H4 (cell line): ENCODE results near the gene BMPR2. TPM values are rescaled to one million over a fixed set of nuclear protein-coding genes. Genes with fewer than 3 reads are reported as not detected.

Experiments
- DNase-seq: peaks from one replicate; pipeline ENCODE4 v3.0.0-alpha.2; 2015; ENCODE audit warnings: low spot score
- total RNA-seq: library from RNA; depleted of rRNA; stranded (reverse); fragments of >200 nt; shearing (Covaris generic); gene quantifications from 2 replicates; pipeline ENCODE4 v1.2.3, GENCODE V29; 2014; rRNA removed

The BMPR2 gene
- total RNA-seq, 1 experiment from 2014 or later = 13.3 TPM

DNA sequence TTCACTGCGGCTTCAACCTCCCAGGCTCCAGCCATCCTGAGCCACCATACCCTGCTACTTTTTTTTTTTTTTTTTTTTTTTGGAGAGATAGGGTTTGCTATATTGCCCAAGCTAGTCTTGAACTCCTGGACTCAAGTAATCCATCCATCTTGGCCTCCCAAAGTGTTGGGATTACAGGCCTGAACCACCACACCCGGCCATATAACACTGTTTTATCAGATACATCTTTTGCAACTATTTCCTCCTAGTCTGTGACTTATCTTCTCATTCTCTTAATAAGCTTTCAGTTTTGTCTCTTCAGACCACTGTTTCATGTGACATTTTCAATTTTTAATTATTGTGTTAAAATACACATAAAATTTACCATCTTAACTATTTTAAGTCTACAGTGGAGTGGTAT lies 223.0 kb downstream of the BMPR2 start:
- no peak for DNase-seq

- DNase-seq = no peak
Observed at GRCh38 chr2:202599911-202600310, 223.8 kb downstream of the BMPR2 start.

- no peak for DNase-seq
Observed at GRCh38 chr2:202604699-202605098, 228.6 kb downstream of the BMPR2 start.

DNA sequence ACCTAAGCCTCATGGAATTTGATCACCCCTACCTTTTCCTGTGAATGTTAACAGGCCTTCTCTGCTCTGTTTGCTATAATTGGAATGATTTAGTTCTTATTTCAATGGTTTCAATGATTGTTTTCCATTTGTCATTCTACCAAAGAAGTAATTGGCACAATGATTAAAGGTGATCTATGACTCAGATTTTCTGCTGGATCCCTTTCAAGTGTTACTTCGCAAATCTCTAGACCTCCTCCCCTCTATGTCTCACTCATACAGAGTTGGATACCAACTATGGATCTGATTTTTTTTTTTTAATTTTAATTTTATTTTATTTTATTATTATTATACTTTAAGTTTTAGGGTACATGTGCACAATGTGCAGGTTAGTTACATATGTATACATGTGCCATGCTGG lies 229.0 kb downstream of the BMPR2 start:
- no peak for DNase-seq

- DNase-seq = no peak
Observed at GRCh38 chr2:202608142-202608852, 232.2 kb downstream of the BMPR2 start.

DNA sequence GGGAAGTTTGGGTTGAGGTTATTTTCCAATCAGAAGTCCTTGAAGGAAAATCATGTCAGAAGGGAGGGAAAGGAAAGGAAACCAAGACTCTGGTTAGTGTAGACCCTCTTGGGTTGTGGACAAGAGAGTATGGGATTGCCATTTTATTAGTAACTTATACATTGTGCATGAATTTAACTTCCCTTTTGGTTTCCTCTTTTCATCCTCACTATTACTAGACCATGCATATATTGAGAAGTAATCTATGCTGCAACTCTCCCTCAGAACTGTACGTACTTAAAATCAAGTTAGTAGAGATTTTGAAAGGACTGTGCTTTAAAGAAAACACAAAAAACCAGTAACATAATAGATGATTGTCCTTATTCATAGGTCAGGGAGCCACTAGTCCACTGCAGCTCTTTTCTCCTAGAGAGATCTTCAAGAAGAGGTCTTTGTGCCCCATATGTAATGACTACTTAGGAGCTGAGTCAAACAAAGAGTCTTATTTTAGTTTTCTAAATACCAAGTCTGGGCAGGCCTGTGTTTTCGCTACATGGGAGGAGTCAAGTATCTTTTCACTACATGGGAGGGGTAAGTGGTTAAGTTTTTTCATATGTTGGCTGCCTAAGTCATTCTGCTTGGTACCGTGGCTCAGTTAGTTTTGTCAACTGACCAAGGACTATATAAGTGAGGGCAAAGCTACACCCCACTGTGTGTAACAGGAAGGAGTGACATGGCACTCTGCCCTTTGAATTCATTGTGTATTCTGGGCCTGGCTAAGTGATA lies 233.4 kb downstream of the BMPR2 start:
- DNase-seq = no peak

- DNase-seq = no peak
Observed at GRCh38 chr2:202610380-202610779, 234.3 kb downstream of the BMPR2 start.

GRCh38 chr2:202612145-202612544 lies 236.0 kb downstream of the BMPR2 start:
- no peak for DNase-seq

GRCh38 chr2:202613479-202613878 lies 237.4 kb downstream of the BMPR2 start:
- DNase-seq = no peak

Other genes starting within 250 kb of the BMPR2 start
- gene SUMO1, start 137.7 kb upstream of the BMPR2 start, total RNA-seq = 200 and 214 TPM in 2 replicates
- 75.6 and 84.7 TPM in 2 replicates for gene NOP58, start 110.6 kb upstream of the BMPR2 start, total RNA-seq